Hypothalamus (tissue), 51 donors: Measurements from ENCODE around the gene SEC31B.

Source experiments
- DNase-seq, 51 donors: peaks; one replicate each; lab custom pipeline; 2025; lab: John Stamatoyannopoulos, UW

Gene SEC31B

GRCh38 chr10:100462709-100463108 lies 57.0 kb downstream of the SEC31B start, which contains the start of gene WNT8B:
WNT8B (plus strand) TSS chr10:100463009; CDS start chr10:100463169, 160 bp downstream.
- no peak for DNase-seq

DNA sequence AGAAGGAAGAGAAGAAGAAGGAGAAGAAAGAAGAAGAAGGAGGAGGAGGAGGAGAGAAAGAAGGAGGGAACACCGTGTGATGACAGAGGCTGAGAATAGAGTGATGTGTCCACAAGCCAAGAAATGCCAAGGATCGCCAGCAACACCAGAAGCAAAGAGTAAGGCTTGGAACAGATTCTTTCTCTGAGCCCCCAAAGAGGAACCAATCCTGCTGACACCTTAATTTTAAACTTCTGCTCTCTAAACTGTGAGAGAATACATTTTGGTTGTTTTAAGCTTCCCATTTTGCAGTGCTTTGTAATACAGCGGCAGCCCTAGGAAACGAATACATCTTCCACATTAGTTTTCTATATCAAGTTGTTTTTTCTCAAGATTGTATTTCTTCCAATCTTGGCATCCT lies 70.7 kb downstream of the SEC31B start:
- DNase-seq, result no peak

DNA sequence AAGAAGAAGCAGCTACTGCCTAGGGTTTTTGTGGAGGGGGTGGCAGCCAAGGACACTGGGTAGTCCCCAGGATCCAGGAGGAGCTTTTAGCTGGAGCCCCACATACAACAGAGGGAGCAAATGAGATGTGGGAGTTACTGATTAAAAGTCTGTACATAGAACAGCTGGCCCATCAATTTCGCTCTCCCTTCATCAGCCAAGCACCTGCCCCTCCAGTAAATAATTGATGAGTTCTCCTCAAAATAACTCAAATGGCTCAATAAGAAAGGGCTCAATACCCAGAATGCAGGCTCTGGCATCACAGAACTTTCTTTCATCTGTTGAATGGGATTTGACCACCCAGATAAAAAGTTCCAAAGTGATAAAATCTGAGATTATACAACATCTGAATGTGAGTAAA lies 72.0 kb downstream of the SEC31B start:
- no peak for DNase-seq

GRCh38 chr10:100446130-100446761 lies 73.4 kb downstream of the SEC31B start:
- DNase-seq, result no peak

GRCh38 chr10:100442548-100442947 lies 77.1 kb downstream of the SEC31B start:
- no peak for DNase-seq

DNA sequence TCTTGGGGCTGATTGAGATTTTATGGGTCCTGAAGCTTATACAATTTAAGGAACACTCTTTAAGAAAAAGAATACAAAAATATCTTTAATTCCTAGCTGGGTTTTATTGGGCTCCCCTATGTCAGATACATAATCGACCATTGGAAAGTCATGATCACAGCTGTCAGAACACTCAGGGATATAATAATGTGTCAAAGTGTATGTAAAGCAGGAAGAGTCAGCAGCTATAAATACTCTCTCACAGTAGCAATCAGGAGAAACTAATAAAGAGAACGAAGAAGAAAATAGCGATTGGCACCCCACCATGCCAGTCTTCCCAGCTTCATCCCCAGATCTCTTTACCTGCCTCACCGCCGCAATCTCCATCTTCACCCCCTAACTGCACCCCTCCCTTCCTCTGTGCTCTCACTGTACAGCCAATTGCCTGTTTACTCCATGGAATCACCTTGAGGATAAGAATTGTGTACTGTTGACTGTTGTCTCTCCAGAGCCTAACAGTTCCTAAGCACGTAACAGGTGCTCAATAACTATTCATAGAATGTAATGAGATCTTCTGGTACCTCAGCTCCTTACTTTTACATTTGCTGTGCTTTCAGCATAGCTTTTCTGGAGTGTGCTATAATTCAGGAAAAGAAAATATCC lies 80.9 kb downstream of the SEC31B start:
- no peak for DNase-seq
